H9 (cell line): ENCODE results near the gene RASA4B. TPM values are rescaled to one million over a fixed set of nuclear protein-coding genes. Genes with fewer than 3 reads are reported as not detected.

Experiments
- DNase-seq: peaks from one replicate; pipeline ENCODE4 v3.0.0-alpha.2; 2017
- H2AFZ ChIP-seq: one replicate; pipeline ENCODE4 v1.6.1; 2013; ENCODE audit warnings: mild to moderate bottlenecking, low read length, control low read depth, moderate library complexity
- H2AK5ac ChIP-seq: 2 replicates; pipeline ENCODE4 v1.6.1; 2013; ENCODE audit warnings: low read length, control low read depth, mixed read lengths; ENCODE audit not compliant: insufficient read length
- H2BK120ac ChIP-seq: one replicate; pipeline ENCODE4 v1.6.1; 2013; ENCODE audit warnings: low read depth, mild to moderate bottlenecking, low read length, control low read depth, inconsistent platforms; ENCODE audit not compliant: poor library complexity, severe bottlenecking
- H2BK12ac ChIP-seq: 2 replicates; pipeline ENCODE4 v1.6.1; 2013; ENCODE audit warnings: low read length, control low read depth, mixed read lengths, low read depth; ENCODE audit not compliant: insufficient read length
- H2BK15ac ChIP-seq: 2 replicates; pipeline ENCODE4 v1.6.1; 2013; ENCODE audit warnings: low read depth, low read length, control low read depth
- H2BK20ac ChIP-seq: one replicate; pipeline ENCODE4 v1.6.1; 2013; ENCODE audit warnings: low read depth, mild to moderate bottlenecking, low read length, control low read depth, inconsistent platforms; ENCODE audit not compliant: poor library complexity, severe bottlenecking
- H2BK5ac ChIP-seq: 2 replicates; pipeline ENCODE4 v1.6.1; 2013; ENCODE audit warnings: low read length, control low read depth, mixed read lengths; ENCODE audit not compliant: insufficient read length
- H3K14ac ChIP-seq: 2 replicates; pipeline ENCODE4 v1.6.1; 2013; ENCODE audit warnings: low read length, control low read depth; ENCODE audit not compliant: insufficient read depth
- H3K18ac ChIP-seq: 2 replicates; pipeline ENCODE4 v1.6.1; 2013; ENCODE audit warnings: low read depth, mild to moderate bottlenecking, mixed read lengths, low read length, control low read depth; ENCODE audit not compliant: insufficient read length
- H3K23ac ChIP-seq: 2 replicates; pipeline ENCODE4 v1.6.1; 2013; ENCODE audit warnings: low read length, control low read depth, mixed read lengths, low read depth; ENCODE audit not compliant: insufficient read length
- H3K23me2 ChIP-seq: 2 replicates; pipeline ENCODE4 v1.6.1; 2013; ENCODE audit warnings: low read depth, mild to moderate bottlenecking, mixed read lengths, low read length, control low read depth; ENCODE audit not compliant: insufficient read length, poor library complexity, severe bottlenecking
- H3K27ac ChIP-seq: 2 replicates; pipeline ENCODE4 v1.5.1; 2013; ENCODE audit warnings: low read length, control low read depth, mixed read lengths, low read depth; ENCODE audit not compliant: insufficient read length
- H3K27me3 ChIP-seq: 2 replicates; pipeline ENCODE4 v1.6.1; 2013; ENCODE audit warnings: low read length, control low read depth, inconsistent platforms; ENCODE audit not compliant: insufficient read depth
- H3K4ac ChIP-seq: 2 replicates; pipeline ENCODE4 v1.6.1; 2013; ENCODE audit warnings: low read depth, mild to moderate bottlenecking, control low read depth, inconsistent platforms, low read length, moderate library complexity
- H3K4me1 ChIP-seq: 2 replicates; pipeline ENCODE4 v1.6.1; 2013; ENCODE audit warnings: low read length, control low read depth, inconsistent platforms; ENCODE audit not compliant: insufficient read depth
- H3K4me2 ChIP-seq: 2 replicates; pipeline ENCODE4 v1.6.1; 2013; ENCODE audit warnings: low read length, control low read depth, mixed read lengths; ENCODE audit not compliant: insufficient read length, insufficient read depth
- H3K56ac ChIP-seq: 2 replicates; pipeline ENCODE4 v1.6.1; 2013; ENCODE audit warnings: low read depth, mild to moderate bottlenecking, mixed read lengths, low read length, control low read depth; ENCODE audit not compliant: insufficient read length
- H3K79me1 ChIP-seq: 2 replicates; pipeline ENCODE4 v1.6.1; 2013; ENCODE audit warnings: low read depth, mild to moderate bottlenecking, moderate library complexity, low read length, control low read depth, inconsistent platforms; ENCODE audit not compliant: insufficient read depth, poor library complexity, severe bottlenecking
- H3K79me2 ChIP-seq: 2 replicates; pipeline ENCODE4 v1.6.1; 2013; ENCODE audit warnings: low read length, control low read depth, inconsistent platforms; ENCODE audit not compliant: insufficient read depth
- H3K9ac ChIP-seq: 2 replicates; pipeline ENCODE4 v1.6.1; 2013; ENCODE audit warnings: low read length, control low read depth, mixed read lengths; ENCODE audit not compliant: insufficient read length; ENCODE audit errors: extremely low read depth
- H3K9me3 ChIP-seq: one replicate; pipeline ENCODE4 v1.6.1; 2013; ENCODE audit warnings: low read depth, low read length, inconsistent platforms; ENCODE audit not compliant: control insufficient read depth
- H3T11ph ChIP-seq: one replicate; pipeline ENCODE4 v1.6.1; 2013; ENCODE audit warnings: mild to moderate bottlenecking, low read length, control low read depth, inconsistent platforms
- H4K20me1 ChIP-seq: one replicate; pipeline ENCODE4 v1.6.1; 2013; ENCODE audit not compliant: control insufficient read depth, insufficient read length, insufficient read depth
- H4K5ac ChIP-seq: 2 replicates; pipeline ENCODE4 v1.6.1; 2013; ENCODE audit warnings: low read depth, mild to moderate bottlenecking, mixed read lengths, low read length, control low read depth; ENCODE audit not compliant: insufficient read length
- H4K8ac ChIP-seq: replicated peaks from 2 replicates; pipeline ENCODE4 v1.6.1; 2013; ENCODE audit warnings: low read length, control low read depth, mixed read lengths, low read depth; ENCODE audit not compliant: insufficient read length
- H4K91ac ChIP-seq: 2 replicates; pipeline ENCODE4 v1.6.1; 2013; ENCODE audit warnings: low read depth, mild to moderate bottlenecking, moderate library complexity, mixed read lengths, low read length, control low read depth; ENCODE audit not compliant: insufficient read length
- H3K27ac Mint-ChIP-seq, 3 experiments: 2 replicates in 2 of 3; 3 replicates in 1 of 3; pipeline ENCODE4 v1.8.0; 2020 to 2021; ENCODE audit warnings: mixed read lengths in 3 of 3, mild to moderate bottlenecking in 1 of 3, moderate library complexity in 1 of 3
- H3K27me3 Mint-ChIP-seq: 2 replicates; pipeline ENCODE4 v1.8.0; 2021; ENCODE audit warnings: low read depth, mild to moderate bottlenecking, moderate library complexity, mixed read lengths
- H3K36me3 Mint-ChIP-seq, 3 experiments: 2 replicates in 2 of 3; 3 replicates in 1 of 3; pipeline ENCODE4 v1.8.0; 2020 to 2021; ENCODE audit warnings: low read depth in 3 of 3, mixed read lengths in 3 of 3; ENCODE audit not compliant: insufficient read depth in 1 of 3
- H3K4me1 Mint-ChIP-seq, 2 experiments: 2 replicates each; pipeline ENCODE4 v1.8.0; 2020; ENCODE audit warnings: mixed read lengths in 2 of 2
- H3K4me3 Mint-ChIP-seq, 2 experiments: 2 replicates in 1 of 2; 3 replicates in 1 of 2; pipeline ENCODE4 v1.8.0; 2020 to 2021; ENCODE audit warnings: mild to moderate bottlenecking in 2 of 2, mixed read lengths in 2 of 2, moderate library complexity in 1 of 2
- H3K9me3 Mint-ChIP-seq, 2 experiments: 2 replicates in 1 of 2; 3 replicates in 1 of 2; pipeline ENCODE4 v1.8.0; 2020; ENCODE audit warnings: mild to moderate bottlenecking in 2 of 2, mixed read lengths in 2 of 2, moderate library complexity in 1 of 2
- CTCF ChIP-seq: fragments of 200-600 bp; sonication (generic); conservative IDR thresholded peaks from 3 replicates; pipeline ENCODE4 v1.8.0; 2021; ENCODE audit warnings: antibody characterized with exemption, mild to moderate bottlenecking
- WGBS: extraction: QIAGEN DNeasy Blood & Tissue Kit; methylation state at CpG from one replicate; pipeline ENCODE4 v1.1.7; 2013; ENCODE audit warnings: missing lambda C conversion rate, low lambda C conversion rate, mixed read lengths; ENCODE audit not compliant: insufficient read length; ENCODE audit errors: extremely low coverage; 5-methylcytosine and 5-hydroxymethylcytosine counted together
- total RNA-seq: library from RNA; stranded (reverse); gene quantifications from 2 replicates; pipeline ENCODE4 v1.2.1, GENCODE V29; 2021

RASA4B gene
- total RNA-seq, 1 experiment from 2014 or later, result 3.7 TPM

GRCh38 chr7:102454468-102454867 lies 63.1 kb downstream of the RASA4B start:
- peaks cover 7 to 9% of the 10 kb centered on the region in 2 experiments for H3K4me1 Mint-ChIP-seq
- peak; percentile 31 for DNase-seq
- no peak overlapping the region for H2BK120ac ChIP-seq
- H3K27me3 ChIP-seq, result no peaks in the 10 kb centered on the region
- no peak overlapping the region for H3K27ac ChIP-seq
- no peak overlapping the region for H3K4ac ChIP-seq
- no peak overlapping the region for H4K5ac ChIP-seq
- no peaks in the 10 kb centered on the region for H3K4me1 ChIP-seq
- no peak for TF ChIP-seq CTCF
- no peak overlapping the region for H2BK15ac ChIP-seq
- no peaks in the 10 kb centered on the region for H3K9me3 ChIP-seq
- H2AK5ac ChIP-seq, result no peak overlapping the region
- H3K23me2 ChIP-seq, result no peaks in the 10 kb centered on the region
- no peaks in the 10 kb centered on the region for H4K20me1 ChIP-seq
- H4K91ac ChIP-seq, result no peak overlapping the region
- no peak overlapping the region for H4K8ac ChIP-seq
- H3T11ph ChIP-seq, result no peak overlapping the region
- H2AFZ ChIP-seq, result no peak overlapping the region
- no peak overlapping the region for H3K4me2 ChIP-seq
- no peak overlapping the region for H3K18ac ChIP-seq
- no peak overlapping the region for H2BK20ac ChIP-seq
- no CpG with 5 or more reads among the region's 12 CpGs for WGBS
- no peaks in the 10 kb centered on the region for H3K9me3 Mint-ChIP-seq
- H3K36me3 Mint-ChIP-seq, result peaks cover 5 to 33% (median 32%) of the 10 kb centered on the region in 3 experiments; a peak in 6 of 7 replicates
- H3K79me1 ChIP-seq, result no peaks in the 10 kb centered on the region
- no peaks in the 10 kb centered on the region; the same call in 1 of the 2 replicates for H3K27me3 Mint-ChIP-seq
- no peak overlapping the region for H3K14ac ChIP-seq
- H3K9ac ChIP-seq, result no peak overlapping the region
- no peak overlapping the region for H3K27ac Mint-ChIP-seq
- H3K79me2 ChIP-seq, result no peaks in the 10 kb centered on the region
- no peak overlapping the region for H2BK5ac ChIP-seq
- H2BK12ac ChIP-seq, result no peak overlapping the region
- H3K4me3 Mint-ChIP-seq, result no peak overlapping the region
- no peak overlapping the region for H3K23ac ChIP-seq
- no peak overlapping the region for H3K56ac ChIP-seq
